ENCODE measurements around the gene MC5R.
A peak's percentile ranks its signal among the peaks of the same experiment; 100 is the strongest.

The MC5R gene

DNA sequence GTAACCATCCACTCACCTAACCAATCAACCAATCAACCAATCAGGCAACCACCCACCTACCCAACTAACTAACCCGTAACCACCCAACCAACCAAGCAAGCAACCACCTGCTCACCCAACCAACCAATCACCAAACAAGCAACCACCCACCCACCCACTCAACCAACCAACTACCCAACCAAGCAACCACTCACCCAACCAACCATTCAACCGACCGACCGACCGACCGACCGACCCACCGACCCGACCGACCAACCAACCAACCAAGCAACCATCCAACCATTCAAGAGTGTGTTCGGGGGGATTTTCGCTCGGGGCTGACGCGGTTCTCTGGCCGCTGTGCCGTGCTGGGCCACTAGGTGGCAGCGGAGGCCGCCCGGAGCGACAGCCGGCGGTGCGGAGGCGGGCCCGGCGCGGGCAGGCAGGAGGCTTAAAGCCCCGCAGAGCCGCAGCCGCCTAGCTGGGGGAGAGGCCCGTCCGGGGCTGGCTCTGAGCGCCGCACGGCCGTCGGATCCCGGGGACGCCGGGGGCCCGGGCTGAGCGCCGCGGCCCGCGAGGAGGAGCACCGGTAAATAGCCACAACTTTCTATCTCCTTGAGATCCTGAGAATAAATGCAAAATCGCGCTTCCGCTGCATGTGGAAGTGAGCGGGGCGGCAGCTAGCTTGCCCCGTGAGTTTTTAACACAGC, at the start of gene MC5R:
TSS of gene MC5R (plus strand) at position 443 of the 689 bp plus-strand sequence. CDS start 1,617 bp downstream, outside the sequence.
- DNase-seq = peak; percentile 69

DNA sequence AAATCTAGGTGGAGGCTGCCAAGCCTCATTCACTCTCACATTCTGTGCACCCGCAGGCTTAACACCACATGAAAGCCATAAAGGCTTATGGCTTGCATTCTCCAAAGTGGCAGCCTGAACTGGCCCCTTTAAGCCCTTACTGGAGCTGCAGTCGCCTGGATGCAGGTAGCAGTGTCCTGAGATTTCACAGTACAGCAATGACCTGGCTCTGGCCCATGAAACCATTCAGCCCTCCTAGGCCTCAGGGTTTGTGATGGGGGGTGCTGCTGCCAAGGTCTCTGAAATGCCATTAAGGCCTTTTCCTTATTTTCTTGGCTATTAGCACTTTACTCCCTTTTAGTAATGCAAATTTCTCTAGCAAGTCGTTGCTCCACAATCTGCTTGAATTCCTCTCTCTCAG, 48.9 kb upstream of the MC5R start:
- DNase-seq = no peak

GRCh38 chr18:13791181-13791580, 32.8 kb upstream of the MC5R start:
- DNase-seq = no peak

DNA sequence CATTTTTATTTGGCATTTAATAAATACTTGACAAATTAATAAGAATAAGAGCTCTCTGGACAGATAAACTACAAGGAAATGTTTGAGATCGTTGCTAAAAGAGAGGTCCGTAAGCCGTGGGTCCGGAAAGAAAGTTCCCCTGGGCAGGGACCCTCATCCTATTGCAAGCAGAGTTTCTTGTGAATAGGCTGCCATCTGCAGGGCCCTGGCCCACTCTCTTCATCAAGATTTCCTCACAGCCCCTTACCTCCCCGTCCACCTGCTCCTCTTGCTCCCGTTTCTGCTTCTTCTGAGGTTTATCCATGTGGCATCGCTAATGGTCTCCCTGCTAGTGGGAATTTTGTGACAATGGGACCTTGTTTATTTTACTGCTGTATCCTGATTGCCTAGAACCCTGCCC, 30.1 kb upstream of the MC5R start:
- no peak for DNase-seq

GRCh38 chr18:13796515-13796914, 27.4 kb upstream of the MC5R start:
- DNase-seq = no peak

DNA sequence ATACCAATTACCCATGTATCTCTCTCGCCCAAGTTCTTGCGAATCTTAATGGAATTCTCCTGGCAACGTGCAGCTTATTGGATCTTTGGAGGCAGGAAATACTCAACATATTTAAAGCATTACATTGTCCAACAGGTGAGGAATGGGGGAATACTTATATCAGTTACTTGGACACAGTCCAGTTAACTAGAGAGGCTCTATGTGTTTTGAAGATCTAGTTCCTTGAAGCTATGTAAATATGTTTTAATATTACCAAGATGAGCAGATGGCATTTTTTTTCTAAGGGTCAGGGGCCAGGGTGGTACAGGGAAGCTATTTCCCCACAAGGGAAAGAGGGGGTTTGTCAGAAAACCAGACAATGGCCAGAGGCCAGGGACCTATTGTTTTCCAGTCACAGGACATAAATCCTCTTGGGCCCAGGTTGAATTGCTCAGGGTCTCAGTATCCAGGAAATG, 26.8 kb upstream of the MC5R start:
- no peak for DNase-seq

- no peak for DNase-seq
Observed at GRCh38 chr18:13799396-13799795, 24.6 kb upstream of the MC5R start.

DNA sequence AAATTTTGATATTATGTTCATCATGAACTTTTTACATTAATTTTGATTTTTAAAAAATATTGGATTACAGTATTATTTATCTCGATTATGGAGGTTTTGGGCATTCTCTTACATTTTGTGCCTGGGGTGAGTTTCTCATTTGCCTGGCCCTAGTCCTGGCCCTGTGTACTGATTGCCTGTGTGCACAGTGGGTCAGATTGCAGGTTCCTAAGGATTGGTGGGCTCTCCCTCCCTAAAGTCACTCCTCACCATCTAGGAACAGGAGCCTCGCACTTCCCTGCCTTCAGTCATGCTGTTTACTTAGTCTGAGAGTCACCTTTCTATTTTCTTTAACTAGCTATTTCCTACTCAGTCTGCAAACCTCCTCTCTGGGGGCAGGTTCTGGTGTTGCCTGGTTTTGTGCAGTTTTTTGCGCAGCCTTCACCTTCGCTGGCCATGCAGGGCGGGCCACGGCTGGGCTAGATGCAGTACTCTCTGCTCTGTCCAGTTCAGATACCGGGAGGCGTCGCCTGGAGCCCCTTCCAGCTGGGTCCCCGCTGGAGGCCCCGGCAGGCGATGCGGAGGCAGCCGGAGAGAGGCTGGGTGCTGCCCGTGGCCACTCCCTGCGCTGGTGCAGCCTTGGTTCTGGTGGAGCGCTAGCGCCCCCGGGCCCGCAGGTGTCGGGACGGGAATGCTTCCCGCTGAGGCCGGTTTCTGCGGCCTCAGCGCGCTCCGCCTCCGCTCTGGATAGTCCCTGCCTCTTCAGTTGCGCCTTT, 23.3 kb upstream of the MC5R start:
- peak; percentile 34 for DNase-seq

DNA sequence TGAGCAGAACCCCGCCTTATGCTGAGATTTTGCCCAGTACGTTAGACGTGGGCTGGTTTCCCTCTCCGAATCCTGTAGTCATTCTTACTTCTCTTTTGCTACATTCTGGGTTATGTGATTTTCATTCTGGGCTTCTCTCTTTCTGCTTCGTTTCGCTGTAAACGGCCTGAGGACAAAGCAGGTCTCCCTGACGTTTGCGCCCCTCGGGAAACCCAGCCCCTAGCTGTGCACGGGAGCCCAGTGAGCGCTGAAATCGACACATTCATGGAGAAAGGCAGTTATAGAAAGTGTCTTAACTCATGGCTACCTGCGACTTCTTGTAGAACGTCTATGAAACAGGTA, 22.7 kb upstream of the MC5R start:
- no peak for DNase-seq

- DNase-seq = no peak
Observed at GRCh38 chr18:13804305-13804704, 19.6 kb upstream of the MC5R start.

GRCh38 chr18:13808294-13809042, 15.5 kb upstream of the MC5R start:
- no peak for DNase-seq

DNA sequence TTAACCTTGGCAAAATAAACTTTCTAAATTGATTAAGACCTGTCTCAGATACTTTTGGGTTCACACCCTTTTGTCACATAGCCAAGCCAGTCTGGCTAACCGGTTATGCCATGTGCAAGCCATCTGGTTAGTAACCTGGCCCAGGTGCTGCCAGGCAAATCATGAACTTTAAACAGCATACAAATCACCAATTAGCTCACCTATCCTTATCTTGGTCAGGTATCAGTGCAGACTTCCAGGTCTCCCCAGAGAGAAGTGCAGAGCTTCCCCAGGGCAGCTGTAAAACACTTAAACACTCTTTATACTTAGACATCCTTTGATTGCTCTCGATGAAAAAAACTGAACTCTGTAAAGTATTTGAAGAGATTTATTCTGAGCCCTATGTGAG, 14.9 kb upstream of the MC5R start:
- DNase-seq = no peak

DNA sequence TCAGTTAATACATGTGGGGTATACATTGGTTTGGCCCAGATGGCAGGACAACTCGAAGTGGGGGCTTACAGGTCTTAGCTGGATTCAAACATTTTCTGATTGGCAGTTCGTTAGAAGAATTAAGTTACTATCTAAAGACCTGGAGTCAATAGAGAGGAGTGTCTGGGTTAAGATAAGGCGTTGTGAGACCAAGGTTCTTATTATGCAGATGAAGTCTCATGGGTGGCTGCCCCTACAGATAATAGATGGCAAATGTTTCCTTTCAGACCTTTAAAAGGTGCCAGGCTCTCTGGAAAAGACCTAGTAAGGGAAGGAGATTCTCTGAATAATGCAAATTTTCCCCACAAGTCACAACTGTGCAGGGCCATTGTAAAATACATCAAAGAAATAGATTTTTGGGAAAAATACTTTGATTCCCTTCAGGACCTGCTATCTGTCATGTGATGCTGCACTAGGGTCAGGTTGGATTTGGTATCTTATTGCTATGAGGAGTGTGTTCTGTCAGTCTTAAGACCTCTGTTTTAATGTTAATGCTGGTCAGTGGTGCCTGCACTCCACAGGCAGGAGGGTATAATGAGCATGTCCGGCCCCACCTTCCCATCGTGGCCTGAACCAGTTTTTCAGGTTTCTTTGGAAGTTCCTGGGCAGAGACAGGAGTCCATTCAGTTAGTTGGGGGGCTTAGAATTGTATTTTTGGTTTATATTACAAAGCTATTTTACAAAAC, 14.3 kb upstream of the MC5R start:
- no peak for DNase-seq

- DNase-seq = no peak
Observed at GRCh38 chr18:13810950-13811485, 12.9 kb upstream of the MC5R start.

- DNase-seq = no peak
Observed at GRCh38 chr18:13811993-13812392, 12.0 kb upstream of the MC5R start.

GRCh38 chr18:13813271-13813849, 10.6 kb upstream of the MC5R start:
- peak; percentile 54 for DNase-seq

- no peak for DNase-seq
Observed at GRCh38 chr18:13826209-13826608, 2.3 kb downstream of the MC5R start.

GRCh38 chr18:13831864-13832508, 8.0 kb downstream of the MC5R start:
- DNase-seq = no peak

GRCh38 chr18:13834496-13835015, 10.6 kb downstream of the MC5R start:
- DNase-seq = no peak

DNA sequence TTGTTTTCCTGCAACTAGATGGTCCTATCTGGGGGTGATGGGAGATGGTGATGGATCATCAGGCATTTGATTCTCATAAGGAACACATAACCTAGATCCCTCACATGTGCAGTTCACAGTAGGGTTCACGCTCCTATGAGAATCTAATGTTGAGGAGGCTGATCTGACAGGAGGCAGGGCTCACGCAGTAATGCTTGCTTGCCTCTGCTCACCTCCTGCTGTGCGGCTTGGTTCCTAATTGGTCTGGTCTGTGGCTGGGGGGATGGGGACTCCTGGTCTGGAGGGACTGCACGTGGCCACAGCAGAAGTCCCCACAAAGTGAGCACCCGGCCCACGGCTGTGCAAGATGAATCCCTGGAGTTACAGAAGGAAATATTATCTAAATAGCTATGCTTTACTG, 11.3 kb downstream of the MC5R start:
- no peak for DNase-seq

DNA sequence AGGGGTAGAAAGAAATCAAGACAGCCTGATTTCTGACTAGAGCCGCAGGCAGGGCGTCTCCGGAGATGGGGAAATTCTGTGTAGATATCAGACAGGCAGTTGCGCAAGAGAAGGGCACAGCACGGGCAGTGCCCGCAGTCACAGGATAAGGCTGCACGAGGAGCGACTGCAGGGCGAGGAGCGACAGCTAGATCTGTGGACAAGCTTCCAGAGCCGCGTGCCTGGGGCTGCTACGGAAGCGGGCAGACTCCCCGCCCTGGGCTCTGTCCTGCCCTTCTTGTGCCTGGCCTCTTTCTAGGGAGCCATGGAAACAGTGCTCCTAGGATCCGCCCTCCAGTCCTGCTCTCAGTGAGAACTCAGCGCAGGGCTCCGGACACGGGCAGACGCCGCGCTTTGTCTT, 12.6 kb downstream of the MC5R start:
- no peak for DNase-seq

GRCh38 chr18:13849791-13850190, 25.8 kb downstream of the MC5R start:
- no peak for DNase-seq
